Gastrocnemius medialis (tissue), 4 donors: ENCODE measurements around the gene MORC3.

Experiments
- CTCF ChIP-seq, 5 experiments: fragments of 450-650 bp in 3 of 5; fragments of 200-600 bp in 2 of 5; sonication (generic) in 2 of 5; IDR thresholded peaks in 4 of 5; conservative IDR thresholded peaks in 1 of 5; 1 replicate in 4 of 5; 2 replicates in 1 of 5; pipeline ENCODE4 v1.5.1; 2016 to 2019; ENCODE audit warnings: antibody characterized with exemption in 5 of 5, mild to moderate bottlenecking in 3 of 5, moderate library complexity in 3 of 5
- POLR2A ChIP-seq, 2 donors: fragments of 450-650 bp; IDR thresholded peaks; one replicate each; pipeline ENCODE4 v1.6.1; 2017; ENCODE audit warnings: antibody characterized with exemption in 2 of 2, mild to moderate bottlenecking in 2 of 2, moderate library complexity in 2 of 2

- no peak for TF ChIP-seq CTCF (IDR thresholded peaks at IDR 0.05 in 4 of 5, conservative IDR thresholded peaks at IDR 0.05 in 1 of 5)
- no peak for TF ChIP-seq POLR2A (IDR thresholded peaks at IDR 0.05)
Measured at GRCh38 chr21:36349315-36349714, 29.3 kb downstream of the MORC3 start.
